ENCODE results near the gene BORCS8. TPM values are rescaled to one million over a fixed set of nuclear protein-coding genes. Genes with fewer than 3 reads are reported as not detected.

Gene BORCS8
- total and polyA plus RNA-seq, 2 of the 13 experiments (the other 11 are each of a cell fraction or from before 2014, with no cell fraction given) = 9.6 to 13.3 TPM

- no peak for TF ChIP-seq AFF4 (CRISPR knock-in tag; IDR thresholded peaks at IDR 0.05)
- TF ChIP-seq ZNF550 (CRISPR knock-in tag; IDR thresholded peaks at IDR 0.05; ENCODE audit: borderline replicate concordance) = no peak
- TF ChIP-seq ZNF709 (CRISPR knock-in tag; IDR thresholded peaks at IDR 0.05) = no peak
- TF ChIP-seq TP53 (CRISPR knock-in tag; conservative IDR thresholded peaks at IDR 0.05) = no peak
- TF ChIP-seq ZFP1 (CRISPR knock-in tag; IDR thresholded peaks at IDR 0.05) = no peak
- TF ChIP-seq, protein P1, sequence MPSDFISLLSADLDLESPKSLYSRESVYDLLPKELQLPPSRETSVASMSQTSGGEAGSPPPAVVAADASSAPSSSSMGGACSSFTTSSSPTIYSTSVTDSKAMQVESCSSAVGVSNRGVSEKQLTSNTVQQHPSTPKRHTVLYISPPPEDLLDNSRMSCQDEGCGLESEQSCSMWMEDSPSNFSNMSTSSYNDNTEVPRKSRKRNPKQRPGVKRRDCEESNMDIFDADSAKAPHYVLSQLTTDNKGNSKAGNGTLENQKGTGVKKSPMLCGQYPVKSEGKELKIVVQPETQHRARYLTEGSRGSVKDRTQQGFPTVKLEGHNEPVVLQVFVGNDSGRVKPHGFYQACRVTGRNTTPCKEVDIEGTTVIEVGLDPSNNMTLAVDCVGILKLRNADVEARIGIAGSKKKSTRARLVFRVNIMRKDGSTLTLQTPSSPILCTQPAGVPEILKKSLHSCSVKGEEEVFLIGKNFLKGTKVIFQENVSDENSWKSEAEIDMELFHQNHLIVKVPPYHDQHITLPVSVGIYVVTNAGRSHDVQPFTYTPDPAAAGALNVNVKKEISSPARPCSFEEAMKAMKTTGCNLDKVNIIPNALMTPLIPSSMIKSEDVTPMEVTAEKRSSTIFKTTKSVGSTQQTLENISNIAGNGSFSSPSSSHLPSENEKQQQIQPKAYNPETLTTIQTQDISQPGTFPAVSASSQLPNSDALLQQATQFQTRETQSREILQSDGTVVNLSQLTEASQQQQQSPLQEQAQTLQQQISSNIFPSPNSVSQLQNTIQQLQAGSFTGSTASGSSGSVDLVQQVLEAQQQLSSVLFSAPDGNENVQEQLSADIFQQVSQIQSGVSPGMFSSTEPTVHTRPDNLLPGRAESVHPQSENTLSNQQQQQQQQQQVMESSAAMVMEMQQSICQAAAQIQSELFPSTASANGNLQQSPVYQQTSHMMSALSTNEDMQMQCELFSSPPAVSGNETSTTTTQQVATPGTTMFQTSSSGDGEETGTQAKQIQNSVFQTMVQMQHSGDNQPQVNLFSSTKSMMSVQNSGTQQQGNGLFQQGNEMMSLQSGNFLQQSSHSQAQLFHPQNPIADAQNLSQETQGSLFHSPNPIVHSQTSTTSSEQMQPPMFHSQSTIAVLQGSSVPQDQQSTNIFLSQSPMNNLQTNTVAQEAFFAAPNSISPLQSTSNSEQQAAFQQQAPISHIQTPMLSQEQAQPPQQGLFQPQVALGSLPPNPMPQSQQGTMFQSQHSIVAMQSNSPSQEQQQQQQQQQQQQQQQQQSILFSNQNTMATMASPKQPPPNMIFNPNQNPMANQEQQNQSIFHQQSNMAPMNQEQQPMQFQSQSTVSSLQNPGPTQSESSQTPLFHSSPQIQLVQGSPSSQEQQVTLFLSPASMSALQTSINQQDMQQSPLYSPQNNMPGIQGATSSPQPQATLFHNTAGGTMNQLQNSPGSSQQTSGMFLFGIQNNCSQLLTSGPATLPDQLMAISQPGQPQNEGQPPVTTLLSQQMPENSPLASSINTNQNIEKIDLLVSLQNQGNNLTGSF (CRISPR knock-in tag; IDR thresholded peaks at IDR 0.05) = no peak
- TF ChIP-seq CERS6 (CRISPR knock-in tag; IDR thresholded peaks at IDR 0.05) = no peak
- TF ChIP-seq ZNF777 (CRISPR knock-in tag; IDR thresholded peaks at IDR 0.05) = no peak
- TF ChIP-seq ZKSCAN5 (CRISPR knock-in tag; IDR thresholded peaks at IDR 0.05) = no peak
- no peak for TF ChIP-seq ARHGAP35 (CRISPR knock-in tag; IDR thresholded peaks at IDR 0.05; ENCODE audit: borderline replicate concordance)
- no peak for TF ChIP-seq ZNF282 (IDR thresholded peaks at IDR 0.05; ENCODE audit: partially characterized antibody)
- no peak for TF ChIP-seq ZNF501 (CRISPR knock-in tag; IDR thresholded peaks at IDR 0.05)
- peak; percentile 50 for TF ChIP-seq HNRNPLL (IDR thresholded peaks at IDR 0.05; ENCODE audit: low read depth, low read length, poor library complexity, severe bottlenecking)
- no peak for TF ChIP-seq TBX3 (IDR thresholded peaks at IDR 0.05; ENCODE audit: borderline replicate concordance)
- TF ChIP-seq, protein P2, sequence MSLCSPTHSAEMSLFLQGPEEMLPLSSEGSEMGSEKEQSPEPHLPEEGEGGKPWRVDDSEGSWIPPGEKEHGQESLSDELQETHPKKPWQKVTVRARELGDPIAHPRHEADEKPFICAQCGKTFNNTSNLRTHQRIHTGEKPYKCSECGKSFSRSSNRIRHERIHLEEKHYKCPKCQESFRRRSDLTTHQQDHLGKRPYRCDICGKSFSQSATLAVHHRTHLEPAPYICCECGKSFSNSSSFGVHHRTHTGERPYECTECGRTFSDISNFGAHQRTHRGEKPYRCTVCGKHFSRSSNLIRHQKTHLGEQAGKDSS (CRISPR knock-in tag; IDR thresholded peaks at IDR 0.05; ENCODE audit: borderline replicate concordance, low read depth) = no peak
- TF ChIP-seq ZNF20 (CRISPR knock-in tag; IDR thresholded peaks at IDR 0.05) = no peak
- no peak for TF ChIP-seq MAFK (conservative IDR thresholded peaks at IDR 0.05 in 1 of 2, IDR thresholded peaks at IDR 0.05 in 1 of 2; ENCODE audit: low read length in 2 of 2)
- TF ChIP-seq ZNF670 (CRISPR knock-in tag; IDR thresholded peaks at IDR 0.05; ENCODE audit: borderline replicate concordance) = no peak
- peak; percentile 57; the same call in 1 of the 2 replicates for TF ChIP-seq RBFOX2 (IDR thresholded peaks at IDR 0.05; ENCODE audit: low read depth, low read length)
Observed at GRCh38 chr19:19203012-19203856, 11.3 kb upstream of the BORCS8 start, which contains the start of gene NR2C2AP (continued).
